ENCODE results near the gene NLRP6.
A peak's percentile ranks its signal among the peaks of the same experiment; 100 is the strongest.
"Not testable (repeated sequence)": the region's sequence is repeated elsewhere in the genome, so short reads cannot be mapped to it uniquely, and the experiment has no call there.

Gene NLRP6

GRCh38 chr11:312092-312816, 34.0 kb downstream of the NLRP6 start:
- no peak for TF ChIP-seq CTCF (IDR thresholded peaks at IDR 0.05; ENCODE audit: low read depth, low read length)
- DNase-seq (ENCODE audit: extremely low read depth, low read depth) = no peak

DNA sequence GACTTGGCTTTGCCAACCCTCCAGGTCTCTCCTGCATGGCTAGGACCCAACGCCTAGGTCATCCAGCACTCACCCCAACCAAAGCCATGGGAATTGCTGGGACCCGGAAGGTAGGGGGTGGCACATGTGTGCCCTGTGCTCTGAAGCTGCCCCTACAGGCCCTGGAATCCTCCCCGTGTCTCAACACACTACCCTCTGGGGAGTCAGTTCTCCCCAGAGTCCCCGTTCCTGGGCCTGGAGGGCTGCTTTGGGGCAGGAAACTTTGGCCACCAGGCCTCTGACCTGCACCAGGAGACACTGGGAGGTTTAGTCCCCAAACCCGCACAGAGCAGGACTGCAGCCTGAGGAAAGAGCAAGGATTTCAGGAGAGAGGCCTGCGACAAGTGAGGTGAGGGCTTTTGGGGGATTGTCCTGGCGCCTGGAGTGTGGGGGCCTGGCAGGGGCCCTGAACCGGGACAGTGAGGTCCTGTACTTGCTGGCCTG, 35.1 kb downstream of the NLRP6 start:
- TF ChIP-seq CTCF (IDR thresholded peaks at IDR 0.05; ENCODE audit: low read depth, low read length) = no peak
- no peak for DNase-seq (ENCODE audit: extremely low read depth, low read depth)

GRCh38 chr11:313787-314553, 35.8 kb downstream of the NLRP6 start, which contains the start of gene IFITM1:
IFITM1 (plus strand) TSS chr11:314040; CDS start chr11:314171, 131 bp downstream.
- peak; percentile 75 for DNase-seq (ENCODE audit: extremely low read depth, low read depth)
- TF ChIP-seq CTCF (IDR thresholded peaks at IDR 0.05; ENCODE audit: low read depth, low read length) = no peak

DNA sequence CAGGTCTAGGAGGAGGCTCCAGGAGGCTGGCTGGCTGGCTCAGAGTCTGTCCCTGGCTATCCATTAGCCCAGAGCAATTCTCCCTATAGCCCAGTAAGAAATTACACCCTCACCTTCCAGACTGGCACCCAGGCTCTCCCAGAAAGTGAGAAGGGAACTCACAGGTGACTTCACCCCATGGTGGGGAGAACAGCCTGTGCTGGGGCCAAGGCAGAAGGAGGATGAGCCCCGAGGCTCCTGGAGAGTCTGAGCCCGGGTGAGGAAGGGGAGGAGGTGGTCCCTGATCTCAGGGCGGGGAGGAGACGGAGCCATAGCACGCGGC, 36.3 kb downstream of the NLRP6 start:
- not testable (repeated sequence) for DNase-seq (ENCODE audit: extremely low read depth, low read depth)

DNA sequence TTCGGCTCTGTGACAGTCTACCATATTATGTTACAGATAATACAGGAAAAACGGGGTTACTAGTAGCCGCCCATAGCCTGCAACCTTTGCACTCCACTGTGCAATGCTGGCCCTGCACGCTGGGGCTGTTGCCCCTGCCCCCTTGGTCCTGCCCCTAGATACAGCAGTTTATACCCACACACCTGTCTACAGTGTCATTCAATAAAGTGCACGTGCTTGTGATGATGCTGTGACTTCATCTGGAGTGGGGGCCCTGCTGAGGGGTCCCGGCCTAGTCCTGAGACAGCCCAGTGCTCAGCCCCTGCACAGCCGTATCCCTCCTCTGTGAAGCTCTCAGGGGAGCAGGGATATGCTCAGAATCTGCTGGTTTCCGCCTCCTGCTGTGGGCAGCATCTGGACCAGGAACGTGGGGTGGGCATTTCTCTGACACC, 36.9 kb downstream of the NLRP6 start:
- no peak for TF ChIP-seq CTCF (IDR thresholded peaks at IDR 0.05; ENCODE audit: low read depth, low read length)
- no peak for DNase-seq (ENCODE audit: extremely low read depth, low read depth)

DNA sequence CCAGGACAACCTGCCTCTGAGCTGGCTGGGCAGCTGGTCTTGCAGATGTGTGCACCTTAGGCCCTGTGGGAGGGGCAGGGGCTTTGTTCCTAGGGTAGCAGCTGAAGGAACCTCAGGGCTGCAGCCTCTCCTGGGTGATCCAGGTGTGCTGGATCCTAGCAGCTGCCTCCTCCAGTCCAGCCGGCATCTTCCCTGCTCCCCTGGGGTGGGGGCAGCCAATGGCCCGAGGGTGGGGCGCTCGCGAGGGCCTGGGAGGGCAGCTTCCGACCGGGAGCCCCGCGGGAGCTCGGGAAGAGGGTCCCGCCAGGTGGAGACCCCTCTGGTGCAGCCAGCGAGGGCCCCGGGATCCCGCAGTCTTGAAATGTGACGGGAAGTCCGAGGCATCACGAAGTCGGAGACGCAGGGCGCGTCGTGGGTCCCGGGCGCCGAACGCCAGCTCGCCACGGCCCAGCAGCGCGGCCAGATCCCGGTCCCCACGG, 37.3 kb downstream of the NLRP6 start:
- no peak for DNase-seq (ENCODE audit: extremely low read depth, low read depth)
- TF ChIP-seq CTCF (IDR thresholded peaks at IDR 0.05; ENCODE audit: low read depth, low read length) = no peak

GRCh38 chr11:316031-316701, 38.0 kb downstream of the NLRP6 start:
- no peak for TF ChIP-seq CTCF (IDR thresholded peaks at IDR 0.05; ENCODE audit: low read depth, low read length)
- DNase-seq (ENCODE audit: extremely low read depth, low read depth) = no peak
